ENCODE data around the gene SNED1.

The SNED1 gene

GRCh38 chr2:241052677-241053360 lies 54.4 kb downstream of the SNED1 start (continued):
- TF ChIP-seq ZNF140 (tag by site-specific recombination; IDR thresholded peaks at IDR 0.05) = no peak

- H3K27ac ChIP-seq (ENCODE audit: extremely low read depth, low read depth, low read length) = no peak overlapping the region
- H3K36me3 ChIP-seq (ENCODE audit: control insufficient read depth in 2 of 2, insufficient read depth in 1 of 2, low read length in 2 of 2) = no peaks in the 10 kb centered on the region
- POLR2A ChIA-PET = no interaction called here
- no peaks in the 10 kb centered on the region for H3K4me1 ChIP-seq (ENCODE audit: control insufficient read depth, insufficient read depth, low read length)
- TF ChIP-seq ZNF404 (tag by site-specific recombination; IDR thresholded peaks at IDR 0.05) = no peak
- TF ChIP-seq PRDM6 (tag by site-specific recombination; IDR thresholded peaks at IDR 0.05) = no peak
- no peak for TF ChIP-seq SP2 (tag by site-specific recombination; IDR thresholded peaks at IDR 0.05)
- TF ChIP-seq ZBTB21 (tag by site-specific recombination; IDR thresholded peaks at IDR 0.05) = no peak
- no peak for TF ChIP-seq MZF1 (tag by site-specific recombination; IDR thresholded peaks at IDR 0.05; ENCODE audit: borderline replicate concordance)
- no peak for TF ChIP-seq ZNF639 (tag by site-specific recombination; IDR thresholded peaks at IDR 0.05)
- no peak for TF ChIP-seq ZNF433 (tag by site-specific recombination; IDR thresholded peaks at IDR 0.05; ENCODE audit: low read depth)
- no peak for TF ChIP-seq ZSCAN30 (tag by site-specific recombination; IDR thresholded peaks at IDR 0.05)
- TF ChIP-seq ZNF664 (tag by site-specific recombination; IDR thresholded peaks at IDR 0.05) = no peak
- TF ChIP-seq ZNF777 (tag by site-specific recombination; IDR thresholded peaks at IDR 0.05; ENCODE audit: borderline replicate concordance) = no peak
- no peak for TF ChIP-seq ZNF146 (tag by site-specific recombination; IDR thresholded peaks at IDR 0.05)
- no peak for TF ChIP-seq ZNF391 (tag by site-specific recombination; IDR thresholded peaks at IDR 0.05; ENCODE audit: borderline replicate concordance, low read depth)
- TF ChIP-seq HOXA7 (CRISPR knock-in tag; IDR thresholded peaks at IDR 0.05; ENCODE audit: borderline replicate concordance) = no peak
- no peak for TF ChIP-seq ZNF26 (tag by site-specific recombination; IDR thresholded peaks at IDR 0.05)
- no peak for TF ChIP-seq ZNF792 (tag by site-specific recombination; IDR thresholded peaks at IDR 0.05)
- no peak for TF ChIP-seq BCL11B (tag by site-specific recombination; IDR thresholded peaks at IDR 0.05; ENCODE audit: low read depth)
- no peaks in the 10 kb centered on the region for H3K9me3 ChIP-seq (ENCODE audit: control insufficient read depth, insufficient read depth, low read depth, low read length)
- CTCF ChIA-PET = interaction anchor here (0.7 kb wide), 1 partner anchor 134 kb away, joined by 4 read pairs; no protein-coding TSS in a partner anchor
- H3K4me3 ChIP-seq (ENCODE audit: low read depth, low read length) = no peak overlapping the region
Measured at GRCh38 chr2:241053576-241054251, 55.3 kb downstream of the SNED1 start.

GRCh38 chr2:241061275-241061674 lies 62.9 kb downstream of the SNED1 start:
- Histone ChIP-seq H3K4me1 (ENCODE audit: control insufficient read depth, insufficient read depth, low read length) (no peaks in the 10 kb centered on the region), H3K36me3 (ENCODE audit: control insufficient read depth in 2 of 2, insufficient read depth in 1 of 2, low read length in 2 of 2) (no peaks in the 10 kb centered on the region), H3K9me3 (ENCODE audit: control insufficient read depth, insufficient read depth, low read depth, low read length) (no peaks in the 10 kb centered on the region), H3K4me3 (ENCODE audit: low read depth, low read length) (no peak overlapping the region), H3K27ac (ENCODE audit: extremely low read depth, low read depth, low read length) (no peak overlapping the region)
- TF ChIP-seq SCRT2 (tag by site-specific recombination; IDR thresholded peaks at IDR 0.05) = peak; percentile 45
- TF ChIP-seq ZSCAN16 (tag by site-specific recombination; IDR thresholded peaks at IDR 0.05) = no peak
- ChIA-PET CTCF (interaction anchor here (1.1 kb wide), 1 partner anchor 17 kb away, joined by 6 read pairs; no protein-coding TSS in a partner anchor), POLR2A (no interaction called here)
